Stimulated activated CD4-positive, alpha-beta T cell treated with anti-CD3 and anti-CD28 coated beads, Interleukin-12 subunit alpha, Interleukin-12 subunit beta, amount 100 ng/mL, for 48 hours (primary cell): Measurements from ENCODE around the gene GGN.
A peak's percentile ranks its signal among the peaks of the same experiment; 100 is the strongest.

Source experiments
- DNase-seq, 3 donors: peaks; one replicate each; pipeline ENCODE4 v3.0.0-alpha.2; 2020; ENCODE audit warnings: low read depth in 2 of 3, low spot score in 1 of 3

Gene GGN

GRCh38 chr19:38388349-38389100 lies 691 bp upstream of the GGN start, which contains the start of gene SPRED3:
SPRED3 (plus strand) TSS chr19:38388697; CDS start chr19:38390303, 1,606 bp downstream.
- DNase-seq = no peak

GRCh38 chr19:38386971-38387549 lies 774 bp downstream of the GGN start:
- no peak for DNase-seq

GRCh38 chr19:38386300-38386970 lies 1.4 kb downstream of the GGN start:
- no peak for DNase-seq

GRCh38 chr19:38385804-38386257 lies 2.0 kb downstream of the GGN start:
- no peak for DNase-seq

- DNase-seq = no peak
Measured at GRCh38 chr19:38385057-38385803, 2.6 kb downstream of the GGN start.

GRCh38 chr19:38384209-38385027 lies 3.4 kb downstream of the GGN start:
- DNase-seq = no peak

GRCh38 chr19:38383743-38384142 lies 4.1 kb downstream of the GGN start:
- DNase-seq = no peak

GRCh38 chr19:38383184-38383583 lies 4.7 kb downstream of the GGN start:
- DNase-seq = no peak

- no peak for DNase-seq
Measured at GRCh38 chr19:38381138-38381537, 6.7 kb downstream of the GGN start.

- DNase-seq = no peak
Measured at GRCh38 chr19:38378866-38379265, 9.0 kb downstream of the GGN start.

GRCh38 chr19:38377052-38377451 lies 10.8 kb downstream of the GGN start:
- no peak for DNase-seq

GRCh38 chr19:38376576-38376975 lies 11.3 kb downstream of the GGN start:
- no peak for DNase-seq

GRCh38 chr19:38375748-38376147 lies 12.1 kb downstream of the GGN start:
- DNase-seq = no peak

- DNase-seq = no peak
Measured at GRCh38 chr19:38375098-38375493, 12.7 kb downstream of the GGN start.

- peak; percentile 95 to 98 (median 97) for DNase-seq
Measured at GRCh38 chr19:38374332-38375097, 13.3 kb downstream of the GGN start, which contains the start of gene PSMD8. PSMD8 (plus strand) TSS chr19:38374571; CDS start chr19:38374602, 31 bp downstream.

- no peak for DNase-seq
Measured at GRCh38 chr19:38373907-38374331, 13.9 kb downstream of the GGN start.

- DNase-seq = no peak
Measured at GRCh38 chr19:38371081-38371480, 16.8 kb downstream of the GGN start.

- DNase-seq = no peak
Measured at GRCh38 chr19:38370299-38370698, 17.5 kb downstream of the GGN start.

GRCh38 chr19:38369584-38369983 lies 18.2 kb downstream of the GGN start:
- no peak for DNase-seq

- DNase-seq = no peak
Measured at GRCh38 chr19:38367041-38367440, 20.8 kb downstream of the GGN start.
